K562 treated with DMSO at 1 percent for 4 hours (cell line): Measurements from ENCODE around the gene MAST3. TPM values are rescaled to one million over a fixed set of nuclear protein-coding genes. Genes with fewer than 3 reads are reported as not detected.

Source experiments
- total RNA-seq: library from RNA; unstranded; fragments of 300-600 nt; gene quantifications from 2 replicates; pipeline ENCODE4 v1.2.3, GENCODE V29; 2022; ENCODE audit not compliant: insufficient read depth

MAST3 gene
- total RNA-seq = 10.6 and 11.1 TPM in 2 replicates

GRCh38 chr19:18097217-18097992 is at the start of gene MAST3:
Gene MAST3 (plus strand): TSS chr19:18097778. CDS start chr19:18097793, 15 bp downstream.

GRCh38 chr19:18086590-18087138 is 10.9 kb upstream of the MAST3 start, which contains the start of gene IL12RB1:
Gene IL12RB1 (minus strand): TSS chr19:18086934. CDS start chr19:18086823, 111 bp downstream.

GRCh38 chr19:18152817-18153555 is 55.4 kb downstream of the MAST3 start, which contains the start of gene PIK3R2:
Gene PIK3R2 (plus strand): TSS chr19:18153163. CDS start chr19:18155880, 2,717 bp downstream.

GRCh38 chr19:18173572-18174288 is 76.2 kb downstream of the MAST3 start, which contains the start of gene IFI30:
Gene IFI30 (plus strand): TSS chr19:18173813. CDS start chr19:18173842, 29 bp downstream.

DNA sequence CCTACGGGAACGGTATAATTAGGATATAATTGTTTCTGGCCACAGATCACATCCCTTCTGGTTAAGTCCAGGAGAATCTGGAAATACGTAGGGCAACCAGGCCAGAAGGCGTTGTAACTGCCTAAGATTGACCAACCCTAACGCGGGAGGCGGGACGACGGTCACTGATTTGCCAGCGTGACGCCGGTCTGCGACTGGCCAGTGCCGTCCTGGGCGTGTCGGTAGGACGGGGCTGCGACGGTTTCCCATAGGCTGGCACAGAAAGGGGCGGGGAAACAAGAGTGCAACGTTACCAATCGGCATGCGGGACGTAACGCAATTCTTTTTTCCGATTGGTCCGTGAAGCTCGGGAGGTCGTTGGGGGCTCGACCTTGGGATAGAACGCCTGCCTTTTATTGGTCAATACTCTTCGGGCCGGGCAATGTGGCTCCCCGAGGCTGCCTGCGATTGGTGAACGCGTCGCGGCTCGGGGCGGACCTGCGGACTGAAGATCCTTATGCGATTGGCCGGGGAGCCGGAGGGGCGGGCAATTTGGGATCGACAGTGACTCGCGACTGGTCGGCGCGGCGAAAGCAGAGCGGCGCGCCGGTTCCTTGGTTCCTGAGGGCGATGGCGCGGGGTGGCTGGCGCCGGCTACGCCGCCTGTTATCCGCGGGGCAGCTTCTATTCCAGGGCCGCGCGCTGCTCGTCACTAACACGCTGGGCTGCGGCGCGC is 95.3 kb downstream of the MAST3 start, which contains the start of gene MPV17L2:
Gene MPV17L2, plus strand, starts transcription at position 546 of the 715 bp plus-strand sequence. Its CDS starts 64 bp downstream, at position 610.

Other genes with a start within 250 kb of the MAST3 start
- not detected in 2 replicates for gene JAK3, start 249.8 kb upstream of the MAST3 start, total RNA-seq
- gene RPL18A, start 237.9 kb upstream of the MAST3 start, total RNA-seq = 7,984 and 8,621 TPM in 2 replicates
- gene SLC5A5, start 225.8 kb upstream of the MAST3 start, total RNA-seq = 0.16 TPM in 1 of 2 replicates, not detected in the other
- gene CCDC124, start 164.8 kb upstream of the MAST3 start, total RNA-seq = 116 TPM in 2 replicates
- 10.3 and 19.9 TPM in 2 replicates for gene KCNN1, start 130.7 kb upstream of the MAST3 start, total RNA-seq
- 27.4 and 31.6 TPM in 2 replicates for gene ARRDC2, start 89.6 kb upstream of the MAST3 start, total RNA-seq
- gene IL12RB1, start 10.8 kb upstream of the MAST3 start, total RNA-seq = not detected in 2 replicates
- 10.9 and 18.2 TPM in 2 replicates for gene PIK3R2, start 55.4 kb downstream of the MAST3 start, total RNA-seq
- gene IFI30, start 76.0 kb downstream of the MAST3 start, total RNA-seq = 69.5 and 75.7 TPM in 2 replicates
- gene MPV17L2, start 95.4 kb downstream of the MAST3 start, total RNA-seq = 49.2 and 61.0 TPM in 2 replicates
- gene RAB3A, start 106.3 kb downstream of the MAST3 start, total RNA-seq = 1.5 and 4.9 TPM in 2 replicates
- not detected in 2 replicates for gene PDE4C, start 128.7 kb downstream of the MAST3 start, total RNA-seq
- 2.2 and 4.1 TPM in 2 replicates for gene IQCN, start 176.7 kb downstream of the MAST3 start, total RNA-seq
- 156 and 226 TPM in 2 replicates for gene JUND, start 183.8 kb downstream of the MAST3 start, total RNA-seq
- gene LSM4, start 225.3 kb downstream of the MAST3 start, total RNA-seq = 297 and 319 TPM in 2 replicates
- 17.2 and 26.4 TPM in 2 replicates for gene PGPEP1, start 242.8 kb downstream of the MAST3 start, total RNA-seq